Measurements from ENCODE around the gene GRAMD2A. TPM values are rescaled to one million over a fixed set of nuclear protein-coding genes. Genes with fewer than 3 reads are reported as not detected.

The GRAMD2A gene
- total RNA-seq, 1 experiment from 2014 or later: 1.3 TPM

GRCh38 chr15:72178976-72179585 lies 18.5 kb downstream of the GRAMD2A start:
- Histone ChIP-seq H3K4me1 (ENCODE audit: insufficient read depth, low read length) (no peaks in the 10 kb centered on the region), H3K9ac (ENCODE audit: extremely low read depth, insufficient read length, low read length) (no peak overlapping the region), H4K20me1 (ENCODE audit: control insufficient read depth, insufficient read depth, insufficient read length) (no peaks in the 10 kb centered on the region), H3K56ac (ENCODE audit: insufficient read length, low read depth, low read length) (no peak overlapping the region), H3K27me3 (ENCODE audit: insufficient read depth, low read length) (no peaks in the 10 kb centered on the region), H4K91ac (ENCODE audit: insufficient read length, low read depth, low read length) (no peak overlapping the region), H2BK20ac (ENCODE audit: low read depth, low read length, poor library complexity, severe bottlenecking) (no peak overlapping the region), H3K79me2 (ENCODE audit: insufficient read depth, low read length) (no peaks in the 10 kb centered on the region), H3K4ac (ENCODE audit: low read depth, low read length) (no peak overlapping the region), H3K9me3 (ENCODE audit: control insufficient read depth, low read depth, low read length) (no peaks in the 10 kb centered on the region), H4K5ac (ENCODE audit: insufficient read length, low read depth, low read length) (no peak overlapping the region), H2BK5ac (ENCODE audit: insufficient read length, low read length) (no peak overlapping the region), H2AFZ (ENCODE audit: low read length) (no peak overlapping the region), H2BK12ac (ENCODE audit: insufficient read length, low read depth, low read length) (no peak overlapping the region), H3T11ph (ENCODE audit: low read length) (no peak overlapping the region), H3K27ac (ENCODE audit: insufficient read length, low read depth, low read length) (no peak overlapping the region), H2AK5ac (ENCODE audit: insufficient read length, low read length) (no peak overlapping the region), H3K23ac (ENCODE audit: insufficient read length, low read depth, low read length) (no peak overlapping the region), H4K8ac (replicated peaks; ENCODE audit: insufficient read length, low read depth, low read length) (no peak overlapping the region), H2BK15ac (ENCODE audit: low read depth, low read length) (no peak overlapping the region), H3K14ac (ENCODE audit: insufficient read depth, low read length) (no peak overlapping the region), H3K79me1 (ENCODE audit: insufficient read depth, low read depth, low read length, poor library complexity, severe bottlenecking) (no peaks in the 10 kb centered on the region), H3K23me2 (ENCODE audit: insufficient read length, low read depth, low read length, poor library complexity, severe bottlenecking) (peaks cover 4% of the 10 kb centered on the region), H3K18ac (ENCODE audit: insufficient read length, low read depth, low read length) (no peak overlapping the region), H2BK120ac (ENCODE audit: low read depth, low read length, poor library complexity, severe bottlenecking) (no peak overlapping the region), H3K4me2 (ENCODE audit: insufficient read depth, insufficient read length, low read length) (no peak overlapping the region)
- Mint-ChIP-seq H3K27ac (peak overlapping the region in 1 of 3 experiments; percentile 28; a peak in 1 of 7 replicates), H3K36me3 (ENCODE audit: insufficient read depth in 1 of 3, low read depth in 3 of 3) (no peaks in the 10 kb centered on the region), H3K27me3 (ENCODE audit: low read depth) (peaks cover 20% of the 10 kb centered on the region), H3K4me3 (no peak overlapping the region), H3K9me3 (no peaks in the 10 kb centered on the region), H3K4me1 (peaks cover 10 to 17% of the 10 kb centered on the region in 2 experiments)
- no CpG with 5 or more reads among the region's 13 CpGs for WGBS (ENCODE audit: extremely low coverage, insufficient read length, low lambda C conversion rate)
- TF ChIP-seq CTCF (conservative IDR thresholded peaks at IDR 0.05): no peak
- DNase-seq: peak; percentile 27
